K562 (cell line): Measurements from ENCODE around the gene SLC38A10. TPM values are rescaled to one million over a fixed set of nuclear protein-coding genes. Genes with fewer than 3 reads are reported as not detected.

Source experiments
- CBFA2T3 ChIP-seq: fragments of 450-650 bp; IDR thresholded peaks from 2 replicates; pipeline ENCODE4 v1.6.1; 2017
- CHCHD3 ChIP-seq: fragments of 250-450 bp; sonication (Bioruptor Pico); IDR thresholded peaks from 2 replicates; pipeline ENCODE4 v2.1.2; 2022; ENCODE audit warnings: mild to moderate bottlenecking
- CUX1 ChIP-seq: fragments of 200-800 bp; sonication (Bioruptor generic); IDR thresholded peaks from 2 replicates; pipeline ENCODE4 v1.6.1; 2016; ENCODE audit warnings: missing genetic modification characterization, missing compliant biosample characterization
- FOSL1 ChIP-seq: fragments of 200-800 bp; sonication (Bioruptor generic); conservative IDR thresholded peaks from 2 replicates; pipeline ENCODE4 v1.6.1; 2016; ENCODE audit warnings: missing genetic modification characterization, missing compliant biosample characterization
- MXI1 ChIP-seq: IDR thresholded peaks from 2 replicates; pipeline ENCODE4 v1.6.1; 2011; ENCODE audit warnings: low read depth, mild to moderate bottlenecking, improper control_type of control experiment, low read length
- NR0B1 ChIP-seq: fragments of 450-650 bp; IDR thresholded peaks from one replicate; pipeline ENCODE4 v1.6.1; 2018; ENCODE audit warnings: mild to moderate bottlenecking, moderate library complexity; ENCODE audit not compliant: partially characterized antibody
- NR2C2 ChIP-seq, 2 experiments: fragments of 200-800 bp in 1 of 2; sonication (Bioruptor generic) in 1 of 2; sonication (generic) in 1 of 2; formaldehyde crosslinking in 1 of 2; IDR thresholded peaks; 2 replicates each; pipeline versions ENCODE4 v1.6.1 to v1.8.0; 2016 to 2022; ENCODE audit warnings: mild to moderate bottlenecking in 1 of 2, missing compliant biosample characterization in 1 of 2, missing genetic modification characterization in 1 of 2, missing genetic modification reagents in 1 of 2
- PCBP1 ChIP-seq: fragments of 200-400 bp; formaldehyde crosslinking; IDR thresholded peaks from 2 replicates; pipeline ENCODE4 v1.6.1; 2018; ENCODE audit warnings: mild to moderate bottlenecking, low read depth, low read length; ENCODE audit not compliant: poor library complexity, severe bottlenecking
- POU5F1 ChIP-seq: fragments of 150-350 bp; IDR thresholded peaks from 2 replicates; pipeline ENCODE4 v1.6.1; 2014; ENCODE audit warnings: borderline replicate concordance, low read length, low read depth, mild to moderate bottlenecking; ENCODE audit not compliant: partially characterized antibody
- SAFB ChIP-seq: fragments of 200-400 bp; formaldehyde crosslinking; IDR thresholded peaks from 2 replicates; pipeline ENCODE4 v1.6.1; 2017; ENCODE audit warnings: low read depth, low read length, borderline replicate concordance
- TAF15 ChIP-seq: fragments of 200-400 bp; formaldehyde crosslinking; IDR thresholded peaks from 2 replicates; pipeline ENCODE4 v1.6.1; 2017; ENCODE audit warnings: mild to moderate bottlenecking, low read depth, low read length, moderate library complexity
- TCF3 ChIP-seq: sonication (generic); formaldehyde crosslinking; IDR thresholded peaks from 2 replicates; pipeline ENCODE4 v1.4.0; 2020; ENCODE audit warnings: mild to moderate bottlenecking, missing genetic modification reagents
- TFAP4 ChIP-seq: sonication (generic); formaldehyde crosslinking; IDR thresholded peaks from 2 replicates; pipeline ENCODE4 v1.8.0; 2022; ENCODE audit warnings: missing genetic modification reagents, mild to moderate bottlenecking, moderate library complexity, borderline replicate concordance
- YBX1 ChIP-seq: fragments of 450-650 bp; IDR thresholded peaks from 2 replicates; pipeline ENCODE4 v1.7.1; 2016; ENCODE audit warnings: mild to moderate bottlenecking
- ZBTB17 ChIP-seq: fragments of 450-650 bp; formaldehyde crosslinking; IDR thresholded peaks from 2 replicates; pipeline ENCODE4 v1.4.0; 2020; ENCODE audit warnings: mild to moderate bottlenecking
- ZBTB8A ChIP-seq: fragments of 450-650 bp; IDR thresholded peaks from 2 replicates; pipeline ENCODE4 v1.6.1; 2018; ENCODE audit warnings: mild to moderate bottlenecking, moderate library complexity; ENCODE audit not compliant: partially characterized antibody
- ZFP36 ChIP-seq: fragments of 150-350 bp; IDR thresholded peaks from 2 replicates; pipeline ENCODE4 v1.6.1; 2018; ENCODE audit warnings: low read length, low read depth; ENCODE audit not compliant: partially characterized antibody
- ZKSCAN8 ChIP-seq: fragments of 200-800 bp; sonication (Bioruptor generic); IDR thresholded peaks from 2 replicates; pipeline ENCODE4 v1.6.1; 2016; ENCODE audit warnings: missing genetic modification characterization, missing compliant biosample characterization
- polyA plus RNA-seq, 8 experiments: library from polyadenylated mRNA; depleted of rRNA in 4 of 8; stranded (reverse) in 5 of 8; unstranded in 3 of 8; fragments of >200 nt; fragmentation: Nextera tagmentation in 2 of 8; fragmentation: Illumina TruSeq in 1 of 8; extraction: Ambion mirVana in 2 of 8; extraction: Trizol in 1 of 8; gene quantifications; 2 replicates each; pipeline versions ENCODE4 v1.2.1 to v1.2.3, GENCODE V29; 2011 to 2014; ENCODE audit warnings: inconsistent platforms in 1 of 8, missing spikeins in 1 of 8
- total RNA-seq, 7 experiments: library from RNA; depleted of rRNA in 6 of 7; stranded (reverse); fragments of >200 nt in 6 of 7; fragmentation: Illumina TruSeq in 2 of 7; extraction: Trizol in 2 of 7; gene quantifications; 2 replicates each; pipeline versions ENCODE4 v1.2.1 to v1.2.3, GENCODE V29; 2011 to 2021; ENCODE audit warnings: low replicate concordance in 1 of 7

The SLC38A10 gene
- total and polyA plus RNA-seq, 9 of the 15 experiments (the other 6 are each of a cell fraction or from before 2014, with no cell fraction given) = 0.45 to 54.2 (median 13.8) TPM

- TF ChIP-seq CBFA2T3 (no peak), ZFP36 (no peak), CUX1 (no peak), SAFB (no peak), NR0B1 (no peak), YBX1 (no peak), ZKSCAN8 (CRISPR knock-in tag) (no peak), TFAP4 (CRISPR knock-in tag) (0 out of 2 replicates have a peak, but pooled peaks have one; percentile 20), NR2C2 (CRISPR knock-in tag; IDR thresholded peaks at IDR 0.05) (no peak), NR2C2 (tag; IDR thresholded peaks at IDR 0.05) (no peak), MXI1 (no peak), CHCHD3 (no peak), PCBP1 (no peak), ZBTB8A (no peak), FOSL1 (tag) (no peak), TCF3 (0 out of 2 replicates have a peak, but pooled peaks have one; percentile 11), TAF15 (no peak), ZBTB17 (CRISPR knock-in tag) (no peak), POU5F1 (no peak)
These were observed 94.2 kb downstream of the SLC38A10 start (continued) for GRCh38 chr17:81200695-81201580.
